Dermis blood vessel endothelial cell (primary cell): Measurements from ENCODE around the gene DHODH. TPM values are rescaled to one million over a fixed set of nuclear protein-coding genes. Genes with fewer than 3 reads are reported as not detected.

Source experiments
- DNase-seq: peaks from one replicate; pipeline ENCODE4 v3.0.0; 2010
- total RNA-seq: library from RNA; depleted of rRNA; stranded (reverse); fragments of >200 nt; gene quantifications from 2 replicates; pipeline ENCODE4 v1.2.3, GENCODE V29; 2014

Gene DHODH
- total RNA-seq, 1 donor from 2014 or later: 3.4 TPM

GRCh38 chr16:72013888-72014581 lies 5.5 kb downstream of the DHODH start:
- no peak for DNase-seq

- no peak for DNase-seq
These were observed 6.1 kb downstream of the DHODH start for GRCh38 chr16:72014675-72015074.

GRCh38 chr16:72015124-72015523 lies 6.6 kb downstream of the DHODH start:
- no peak for DNase-seq

- DNase-seq: no peak
These were observed 9.9 kb downstream of the DHODH start for GRCh38 chr16:72018470-72018869.

- peak; percentile 17 for DNase-seq
These were observed 12.5 kb downstream of the DHODH start for GRCh38 chr16:72021043-72021442.

- no peak for DNase-seq
These were observed 13.6 kb downstream of the DHODH start for GRCh38 chr16:72022127-72022526.

GRCh38 chr16:72023962-72024361 lies 15.4 kb downstream of the DHODH start:
- no peak for DNase-seq

- no peak for DNase-seq
These were observed 16.4 kb downstream of the DHODH start for GRCh38 chr16:72024862-72025382.

GRCh38 chr16:72025404-72026114 lies 17.0 kb downstream of the DHODH start:
- DNase-seq: no peak

- DNase-seq: no peak
These were observed 19.3 kb downstream of the DHODH start for GRCh38 chr16:72027669-72028378.

- DNase-seq: no peak
These were observed 21.2 kb downstream of the DHODH start for GRCh38 chr16:72029567-72030271.

- DNase-seq: peak; percentile 54
These were observed 24.9 kb downstream of the DHODH start for GRCh38 chr16:72033437-72033836.

- DNase-seq: no peak
These were observed 27.6 kb downstream of the DHODH start for GRCh38 chr16:72036098-72036497.

- peak; percentile 50 for DNase-seq
These were observed 33.7 kb downstream of the DHODH start for GRCh38 chr16:72042157-72042660.

- no peak for DNase-seq
These were observed 34.5 kb downstream of the DHODH start for GRCh38 chr16:72043058-72043457.

- DNase-seq: no peak
These were observed 35.0 kb downstream of the DHODH start for GRCh38 chr16:72043539-72043938.

- no peak for DNase-seq
These were observed 35.8 kb downstream of the DHODH start for GRCh38 chr16:72044296-72044695.

GRCh38 chr16:72044825-72045359 lies 36.3 kb downstream of the DHODH start:
- DNase-seq: no peak

GRCh38 chr16:72049110-72049509 lies 40.6 kb downstream of the DHODH start:
- DNase-seq: no peak

GRCh38 chr16:72050769-72051464 lies 42.4 kb downstream of the DHODH start:
- DNase-seq: no peak

GRCh38 chr16:72051818-72052217 lies 43.3 kb downstream of the DHODH start:
- no peak for DNase-seq
